Endothelial cell of umbilical vein (primary cell): ENCODE data around the gene VRTN. TPM values are rescaled to one million over a fixed set of nuclear protein-coding genes. Genes with fewer than 3 reads are reported as not detected.

Experiments
- BruUV-seq: library from RNA; stranded (reverse); fragments of 400-500 nt; replicated peaks from 2 replicates; lab custom pipeline; 2021; lab: Mats Ljungman, UMichigan
- CTCF ChIA-PET: fragments of 300-600, 350-600 bp; sonication (Branson Sonifier 250); formaldehyde crosslinking; loops from one replicate; lab custom pipeline; 2021; ENCODE audit warnings: antibody characterized with exemption, inconsistent platforms; lab: Charles Lee
- POLR2A ChIA-PET: fragments of 300-600, 350-600 bp; sonication (Branson Sonifier 250); formaldehyde crosslinking; loops from one replicate; lab custom pipeline; 2021; ENCODE audit warnings: antibody characterized with exemption, inconsistent platforms; lab: Charles Lee
- DNase-seq: peaks from one replicate; pipeline ENCODE4 v3.0.0-alpha.2; 2011; ENCODE audit warnings: low read depth, low spot score
- FAIRE-seq: peaks from 2 replicates; lab custom pipeline; 2011; peaks lifted over from hg19 to GRCh38; lab: Jason Lieb, UNC
- H2AFZ ChIP-seq: 2 replicates; pipeline ENCODE4 v1.6.0; 2012; ENCODE audit warnings: low read depth, low read length, control low read depth, inconsistent platforms
- H3K27ac ChIP-seq: 2 replicates; pipeline ENCODE4 v1.5.1; 2011; ENCODE audit warnings: low read depth, mild to moderate bottlenecking, control low read depth, low read length, moderate library complexity; ENCODE audit not compliant: insufficient read depth
- H3K27me3 ChIP-seq, 2 experiments: 2 replicates each; pipeline versions ENCODE4 v1.6.0 to v1.6.1; 2011; ENCODE audit warnings: low read length in 2 of 2, mixed read lengths in 1 of 2; ENCODE audit not compliant: control insufficient read depth in 2 of 2, insufficient read depth in 2 of 2
- H3K36me3 ChIP-seq, 2 experiments: 2 replicates in 1 of 2; 3 replicates in 1 of 2; pipeline ENCODE4 v1.5.1; 2011; ENCODE audit warnings: low read length in 2 of 2, mild to moderate bottlenecking in 1 of 2, moderate library complexity in 1 of 2; ENCODE audit not compliant: control insufficient read depth in 2 of 2, insufficient read depth in 2 of 2; ENCODE audit errors: extremely low read depth in 1 of 2
- H3K4me1 ChIP-seq: 3 replicates; pipeline ENCODE4 v1.5.1; 2011; ENCODE audit warnings: mild to moderate bottlenecking, low read length; ENCODE audit not compliant: control insufficient read depth, insufficient read depth; ENCODE audit errors: extremely low read depth
- H3K4me2 ChIP-seq: 2 replicates; pipeline ENCODE4 v1.6.1; 2011; ENCODE audit warnings: low read length, control low read depth, mixed read lengths; ENCODE audit not compliant: insufficient read depth
- H3K4me3 ChIP-seq, 3 experiments: fragments of 200-600 bp in 1 of 3; sonication (generic), shearing (Covaris generic) in 1 of 3; replicated peaks in 1 of 3; 2 replicates each; pipeline ENCODE4 v1.5.1; 2011 to 2016; ENCODE audit warnings: control low read depth in 3 of 3, low read length in 3 of 3, mild to moderate bottlenecking in 2 of 3, inconsistent platforms in 1 of 3, low read depth in 1 of 3, moderate library complexity in 1 of 3; ENCODE audit not compliant: insufficient read depth in 1 of 3
- H3K79me2 ChIP-seq: 2 replicates; pipeline ENCODE4 v1.6.0; 2012; ENCODE audit warnings: low read length, inconsistent platforms; ENCODE audit not compliant: control insufficient read depth, insufficient read depth
- H3K9ac ChIP-seq: replicated peaks from 2 replicates; pipeline ENCODE3; 2011; ENCODE audit warnings: low read length, control low read depth; ENCODE audit not compliant: insufficient read depth; ENCODE audit errors: extremely low read depth
- H3K9me1 ChIP-seq: replicated peaks from 3 replicates; pipeline ENCODE4 v1.6.0; 2011; ENCODE audit warnings: mild to moderate bottlenecking, low read length; ENCODE audit not compliant: control insufficient read depth, insufficient read depth; ENCODE audit errors: extremely low read depth
- H3K9me3 ChIP-seq: replicated peaks from 2 replicates; pipeline ENCODE4 v1.5.1; 2012; ENCODE audit warnings: low read length, inconsistent platforms; ENCODE audit not compliant: control insufficient read depth, insufficient read depth
- H4K20me1 ChIP-seq: replicated peaks from 2 replicates; pipeline ENCODE3; 2011; ENCODE audit warnings: mild to moderate bottlenecking, low read length; ENCODE audit not compliant: control insufficient read depth, insufficient read depth; ENCODE audit errors: extremely low read depth
- EZH2 ChIP-seq: IDR thresholded peaks from 2 replicates; pipeline ENCODE4 v1.6.1; 2012; ENCODE audit warnings: borderline replicate concordance, low read depth, mild to moderate bottlenecking, moderate library complexity, low read length, inconsistent platforms; ENCODE audit not compliant: severe bottlenecking
- FOS ChIP-seq: IDR thresholded peaks from 2 replicates; pipeline ENCODE4 v1.6.1; 2011; ENCODE audit warnings: mild to moderate bottlenecking, low read length, moderate library complexity, borderline replicate concordance; ENCODE audit not compliant: insufficient read depth
- GATA2 ChIP-seq: IDR thresholded peaks from 2 replicates; pipeline ENCODE4 v1.7.0; 2011; ENCODE audit warnings: low read depth, mild to moderate bottlenecking, moderate library complexity, mixed read lengths, low read length; ENCODE audit not compliant: insufficient read length, insufficient read depth
- JUN ChIP-seq: IDR thresholded peaks from 2 replicates; pipeline ENCODE4 v1.6.1; 2011; ENCODE audit warnings: borderline replicate concordance, low read depth; ENCODE audit not compliant: insufficient read length, insufficient read depth
- MYC ChIP-seq: IDR thresholded peaks from one replicate; pipeline ENCODE4 v1.6.1; 2011; ENCODE audit warnings: mild to moderate bottlenecking, low read depth, low read length
- POLR2A ChIP-seq: IDR thresholded peaks from 2 replicates; pipeline ENCODE4 v1.6.1; 2012; ENCODE audit warnings: low read depth, mild to moderate bottlenecking, control low read depth, low read length
- POLR2AphosphoS5 ChIP-seq: IDR thresholded peaks from 2 replicates; pipeline ENCODE4 v1.6.1; 2012; ENCODE audit warnings: low read depth, mild to moderate bottlenecking, control low read depth, low read length, moderate library complexity; ENCODE audit not compliant: insufficient read depth
- dilution Hi-C: fragments of 300-500 bp; cut with MboI; formaldehyde crosslinking; loops from one replicate; pipeline ENCODE4 v1.15.0; 2019; ENCODE audit warnings: low sequenced_read_pairs; ENCODE audit not compliant: extremely low pct_ligation_motif_present
- intact Hi-C: fragments of 100-400 bp; cut with micrococcal nuclease; formaldehyde crosslinking; loops from one replicate; pipeline ENCODE4 v1.10.0; 2022
- polyA plus RNA-seq, 4 experiments: library from polyadenylated mRNA; depleted of rRNA in 3 of 4; stranded (reverse) in 3 of 4; unstranded in 1 of 4; fragments of >200 nt; gene quantifications; 2 replicates each; pipeline versions ENCODE4 v1.2.1 to v1.2.3, GENCODE V29; 2011 to 2012; ENCODE audit warnings: missing spikeins in 1 of 4
- total RNA-seq: library from RNA; stranded (reverse); gene quantifications from 2 replicates; pipeline ENCODE4 v1.2.3, GENCODE V29; 2021
- TF ChIP-seq, protein P1 (sequence below), 2 donors: IDR thresholded peaks; 1 replicate in 1 of 2; 2 replicates in 1 of 2; pipeline ENCODE4 v1.5.1; 2011; ENCODE audit warnings: low read length in 2 of 2, mild to moderate bottlenecking in 2 of 2, moderate library complexity in 2 of 2, control low read depth in 1 of 2, inconsistent platforms in 1 of 2, low read depth in 1 of 2; ENCODE audit not compliant: insufficient read depth in 1 of 2; ENCODE audit errors: extremely low read depth in 1 of 2
- TF ChIP-seq, protein P2 (sequence below): IDR thresholded peaks from 2 replicates; pipeline ENCODE4 v1.6.1; 2011; ENCODE audit not compliant: insufficient read depth, insufficient read length

Gene VRTN
- total and polyA plus RNA-seq, 2 donors (not counting 3 experiments of a cell fraction or from before 2014, with no cell fraction given), result 0.03 TPM; not detected in 1

DNA sequence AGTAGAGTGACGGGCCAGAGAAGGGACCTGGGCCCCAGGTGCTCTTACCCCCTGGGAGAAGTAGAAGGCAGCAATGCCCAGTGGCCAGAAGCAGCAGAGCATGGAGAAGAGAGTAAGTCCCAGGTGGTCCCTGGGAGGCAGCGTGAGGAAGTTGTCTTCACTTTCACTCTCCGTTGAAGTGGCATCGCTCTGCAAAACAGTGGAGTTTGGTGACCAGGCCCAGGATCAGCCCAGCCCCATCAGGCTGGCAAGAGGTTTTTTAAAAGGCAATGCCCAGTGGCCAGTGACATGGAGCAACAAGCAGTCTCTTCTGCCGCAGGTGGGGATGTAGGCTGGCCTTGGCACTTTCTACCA is 59.5 kb downstream of the VRTN start:
- Histone ChIP-seq H3K4me3 (no peak overlapping the region), H3K27me3 (peaks cover 0 to 3% of the 10 kb centered on the region in 2 experiments), H3K27ac (no peak overlapping the region), H3K9me1 (no peaks in the 10 kb centered on the region), H3K9me3 (no peaks in the 10 kb centered on the region), H2AFZ (no peak overlapping the region), H3K36me3 (no peaks in the 10 kb centered on the region), H4K20me1 (no peaks in the 10 kb centered on the region), H3K4me2 (no peak overlapping the region), H3K4me1 (no peaks in the 10 kb centered on the region), H3K9ac (no peak overlapping the region), H3K79me2 (no peaks in the 10 kb centered on the region)
- ChIA-PET CTCF (no interaction called here), POLR2A (no interaction called here)
- DNase-seq (no peak), FAIRE-seq (no peak)
- intact Hi-C loops (no loop called here), dilution Hi-C loops (no loop called here)
- BruUV-seq, result no TSS peak
- TF ChIP-seq FOS, result no peak
- no peak for TF ChIP-seq POLR2A
- no peak for TF ChIP-seq POLR2AphosphoS5
- TF ChIP-seq GATA2, result no peak
- TF ChIP-seq, protein P1, sequence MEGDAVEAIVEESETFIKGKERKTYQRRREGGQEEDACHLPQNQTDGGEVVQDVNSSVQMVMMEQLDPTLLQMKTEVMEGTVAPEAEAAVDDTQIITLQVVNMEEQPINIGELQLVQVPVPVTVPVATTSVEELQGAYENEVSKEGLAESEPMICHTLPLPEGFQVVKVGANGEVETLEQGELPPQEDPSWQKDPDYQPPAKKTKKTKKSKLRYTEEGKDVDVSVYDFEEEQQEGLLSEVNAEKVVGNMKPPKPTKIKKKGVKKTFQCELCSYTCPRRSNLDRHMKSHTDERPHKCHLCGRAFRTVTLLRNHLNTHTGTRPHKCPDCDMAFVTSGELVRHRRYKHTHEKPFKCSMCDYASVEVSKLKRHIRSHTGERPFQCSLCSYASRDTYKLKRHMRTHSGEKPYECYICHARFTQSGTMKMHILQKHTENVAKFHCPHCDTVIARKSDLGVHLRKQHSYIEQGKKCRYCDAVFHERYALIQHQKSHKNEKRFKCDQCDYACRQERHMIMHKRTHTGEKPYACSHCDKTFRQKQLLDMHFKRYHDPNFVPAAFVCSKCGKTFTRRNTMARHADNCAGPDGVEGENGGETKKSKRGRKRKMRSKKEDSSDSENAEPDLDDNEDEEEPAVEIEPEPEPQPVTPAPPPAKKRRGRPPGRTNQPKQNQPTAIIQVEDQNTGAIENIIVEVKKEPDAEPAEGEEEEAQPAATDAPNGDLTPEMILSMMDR (IDR thresholded peaks at IDR 0.05; ENCODE audit: extremely low read depth in 1 of 2, insufficient read depth in 1 of 2, low read depth in 1 of 2, low read length in 2 of 2), result no peak
- TF ChIP-seq EZH2, result no peak
- TF ChIP-seq, protein P2, sequence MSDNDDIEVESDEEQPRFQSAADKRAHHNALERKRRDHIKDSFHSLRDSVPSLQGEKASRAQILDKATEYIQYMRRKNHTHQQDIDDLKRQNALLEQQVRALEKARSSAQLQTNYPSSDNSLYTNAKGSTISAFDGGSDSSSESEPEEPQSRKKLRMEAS, result no peak
- no peak for TF ChIP-seq JUN
- TF ChIP-seq MYC, result no peak
